Esophagus squamous epithelium (tissue), 5 donors: ENCODE data around the gene RELN. TPM values are rescaled to one million over a fixed set of nuclear protein-coding genes. Genes with fewer than 3 reads are reported as not detected.

Source experiments
- DNase-seq: peaks from one replicate; lab custom pipeline; 2025; lab: John Stamatoyannopoulos, UW
- H3K27ac ChIP-seq, 4 donors: fragments of 200-600 bp; sonication (generic); one replicate each; pipeline ENCODE4 v1.5.1; 2016 to 2019; ENCODE audit warnings: mild to moderate bottlenecking in 1 of 4
- H3K27me3 ChIP-seq, 4 donors: fragments of 200-600 bp; sonication (generic); 1 replicate in 3 of 4; 2 replicates in 1 of 4; pipeline versions ENCODE4 v1.5.1 to v1.6.0; 2017 to 2021; ENCODE audit warnings: antibody characterized with exemption in 1 of 4
- H3K36me3 ChIP-seq, 3 donors: fragments of 200-600 bp; sonication (generic); one replicate each; pipeline ENCODE4 v1.5.1; 2016 to 2019
- H3K4me1 ChIP-seq, 3 donors: fragments of 200-600 bp; sonication (generic); one replicate each; pipeline ENCODE4 v1.5.1; 2017 to 2019
- H3K4me3 ChIP-seq, 4 donors: fragments of 200-600 bp; sonication (generic); 1 replicate in 3 of 4; 2 replicates in 1 of 4; pipeline ENCODE4 v1.5.1; 2016 to 2019; ENCODE audit warnings: mild to moderate bottlenecking in 2 of 4, moderate library complexity in 1 of 4
- H3K9me3 ChIP-seq, 3 donors: fragments of 200-600 bp; sonication (generic); one replicate each; pipeline ENCODE4 v1.5.1; 2016 to 2019
- POLR2A ChIP-seq, 4 donors: fragments of 450-650 bp; IDR thresholded peaks; one replicate each; pipeline ENCODE4 v1.6.1; 2017; ENCODE audit warnings: antibody characterized with exemption in 4 of 4, mild to moderate bottlenecking in 4 of 4, moderate library complexity in 3 of 4
- WGBS, 2 donors: methylation state at CpG; one replicate each; pipeline ENCODE4 v1.1.5; 2018; 5-methylcytosine and 5-hydroxymethylcytosine counted together
- intact Hi-C: fragments of 100-400 bp; cut with DNase I; formaldehyde crosslinking; loops from one replicate; pipeline ENCODE4 v1.15.0; 2022
- total RNA-seq, 4 donors: library from RNA; depleted of rRNA; stranded (reverse); fragments of >200 nt; gene quantifications; one replicate each; pipeline ENCODE4 v1.1.0, GENCODE V29; 2016
- TF ChIP-seq, protein P1 (sequence below), 6 experiments: fragments of 450-650 bp in 4 of 6; fragments of 200-600 bp in 2 of 6; sonication (generic) in 2 of 6; IDR thresholded peaks; one replicate each; pipeline ENCODE4 v1.5.1; 2016 to 2019; ENCODE audit warnings: antibody characterized with exemption in 6 of 6, mild to moderate bottlenecking in 4 of 6, moderate library complexity in 4 of 6
- donor health status: DM: yes; HTN: yes; CAD: no.

RELN gene
- total RNA-seq, 4 donors from 2014 or later = 0.68 to 6.5 (median 1.00) TPM

DNA sequence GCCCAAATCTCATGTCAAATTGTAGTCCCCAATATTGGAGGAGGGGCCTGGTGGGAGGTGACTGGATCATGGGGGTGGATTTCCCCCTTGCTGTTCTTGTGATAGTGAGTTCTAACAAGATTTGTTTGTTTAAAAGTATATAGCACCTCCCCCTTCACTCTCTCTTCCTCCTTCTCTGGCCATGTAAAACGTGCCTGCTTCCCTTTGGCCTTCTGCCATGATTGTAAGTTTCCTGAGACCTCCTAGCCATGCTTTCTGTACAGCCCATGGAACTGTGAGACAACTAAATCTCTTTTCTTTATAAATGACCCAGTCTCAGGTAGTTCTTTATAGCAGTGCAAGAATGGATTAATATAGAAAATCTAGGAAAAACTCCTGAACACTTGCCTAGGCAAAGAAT is 341.3 kb downstream of the RELN start:
- no peaks in the 10 kb centered on the region for H3K36me3 ChIP-seq
- no peak for DNase-seq
- H3K27ac ChIP-seq = no peak overlapping the region
- H3K9me3 ChIP-seq = peaks cover 0 to 11% (median 0%) of the 10 kb centered on the region in 3 donors
- H3K4me1 ChIP-seq = no peaks in the 10 kb centered on the region
- intact Hi-C loops = no loop called here
- H3K4me3 ChIP-seq = no peak overlapping the region
- 5 to 7% methylated on average over 1 of the region's 1 CpG for WGBS, 2 donors
- H3K27me3 ChIP-seq = no peaks in the 10 kb centered on the region
- TF ChIP-seq POLR2A (IDR thresholded peaks at IDR 0.05) = no peak

DNA sequence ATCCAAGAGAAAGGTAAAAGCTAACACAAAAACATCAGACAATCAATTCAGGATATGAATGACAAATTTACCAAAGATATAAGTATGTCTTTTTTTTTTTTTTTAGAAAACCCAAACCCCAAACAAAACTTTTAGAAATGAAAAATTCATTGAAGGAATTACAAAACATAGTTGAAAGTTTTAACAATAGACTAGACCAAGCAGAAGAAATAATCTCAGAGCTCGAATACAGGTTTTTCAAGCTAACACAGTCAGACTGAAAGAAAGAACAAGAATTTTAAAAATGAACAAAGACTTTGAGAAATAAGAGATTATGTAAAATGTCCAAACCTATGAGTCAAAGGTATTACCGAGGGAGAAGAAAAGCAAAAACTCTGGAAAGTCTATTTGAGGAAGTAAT is 345.1 kb downstream of the RELN start:
- TF ChIP-seq POLR2A (IDR thresholded peaks at IDR 0.05) = no peak

DNA sequence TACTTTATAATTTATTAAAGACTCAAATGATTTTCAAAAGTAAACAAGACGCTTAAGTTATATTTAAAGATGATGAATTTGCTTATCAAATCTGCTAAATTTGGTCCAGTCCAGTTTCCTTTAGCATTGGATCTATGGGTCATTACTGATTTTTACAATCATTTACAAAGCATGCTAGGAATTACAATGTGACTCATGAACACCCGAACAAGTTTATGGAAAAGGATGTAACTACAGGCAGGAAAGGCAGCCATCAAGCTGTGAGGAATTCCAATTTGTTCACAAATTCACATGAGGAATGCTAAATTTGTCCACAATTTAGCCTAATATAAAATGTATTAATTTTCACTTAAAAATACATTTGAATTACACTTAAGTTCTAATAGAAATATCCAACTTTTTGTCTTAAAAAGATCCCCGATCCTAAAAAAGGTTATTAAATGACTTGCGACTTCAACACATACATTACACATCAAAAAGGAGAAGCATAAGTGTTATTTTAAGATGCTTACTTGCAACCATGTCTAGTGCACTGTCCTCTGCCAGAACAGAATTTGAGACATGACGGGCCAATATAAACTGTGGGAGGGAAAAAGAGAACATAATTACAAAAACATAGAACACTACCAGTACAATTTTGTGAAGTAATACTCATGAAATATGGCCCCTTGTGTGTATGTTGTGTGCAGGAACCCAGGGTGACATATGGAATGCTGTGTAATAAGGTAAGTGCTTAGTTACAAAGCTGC is 349.3 kb downstream of the RELN start:
- no peak for TF ChIP-seq POLR2A (IDR thresholded peaks at IDR 0.05)
- TF ChIP-seq, protein P1, sequence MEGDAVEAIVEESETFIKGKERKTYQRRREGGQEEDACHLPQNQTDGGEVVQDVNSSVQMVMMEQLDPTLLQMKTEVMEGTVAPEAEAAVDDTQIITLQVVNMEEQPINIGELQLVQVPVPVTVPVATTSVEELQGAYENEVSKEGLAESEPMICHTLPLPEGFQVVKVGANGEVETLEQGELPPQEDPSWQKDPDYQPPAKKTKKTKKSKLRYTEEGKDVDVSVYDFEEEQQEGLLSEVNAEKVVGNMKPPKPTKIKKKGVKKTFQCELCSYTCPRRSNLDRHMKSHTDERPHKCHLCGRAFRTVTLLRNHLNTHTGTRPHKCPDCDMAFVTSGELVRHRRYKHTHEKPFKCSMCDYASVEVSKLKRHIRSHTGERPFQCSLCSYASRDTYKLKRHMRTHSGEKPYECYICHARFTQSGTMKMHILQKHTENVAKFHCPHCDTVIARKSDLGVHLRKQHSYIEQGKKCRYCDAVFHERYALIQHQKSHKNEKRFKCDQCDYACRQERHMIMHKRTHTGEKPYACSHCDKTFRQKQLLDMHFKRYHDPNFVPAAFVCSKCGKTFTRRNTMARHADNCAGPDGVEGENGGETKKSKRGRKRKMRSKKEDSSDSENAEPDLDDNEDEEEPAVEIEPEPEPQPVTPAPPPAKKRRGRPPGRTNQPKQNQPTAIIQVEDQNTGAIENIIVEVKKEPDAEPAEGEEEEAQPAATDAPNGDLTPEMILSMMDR (IDR thresholded peaks at IDR 0.05) = no peak
- WGBS, 2 donors = 67 to 68% methylated on average over 5 of the region's 5 CpGs
- intact Hi-C loops = no loop called here

More for the DNA sequence above, 345.1 kb downstream of the RELN start:
- no peaks in the 10 kb centered on the region for H3K36me3 ChIP-seq
- H3K27ac ChIP-seq = no peak overlapping the region
- WGBS, 2 donors = 55 to 67% methylated on average over 2 of the region's 2 CpGs
- H3K4me1 ChIP-seq = no peaks in the 10 kb centered on the region
- peaks cover 0 to 11% (median 0%) of the 10 kb centered on the region in 3 donors for H3K9me3 ChIP-seq
- H3K4me3 ChIP-seq = no peak overlapping the region
- DNase-seq = no peak
- H3K27me3 ChIP-seq = no peaks in the 10 kb centered on the region
- intact Hi-C loops = no loop called here

DNA sequence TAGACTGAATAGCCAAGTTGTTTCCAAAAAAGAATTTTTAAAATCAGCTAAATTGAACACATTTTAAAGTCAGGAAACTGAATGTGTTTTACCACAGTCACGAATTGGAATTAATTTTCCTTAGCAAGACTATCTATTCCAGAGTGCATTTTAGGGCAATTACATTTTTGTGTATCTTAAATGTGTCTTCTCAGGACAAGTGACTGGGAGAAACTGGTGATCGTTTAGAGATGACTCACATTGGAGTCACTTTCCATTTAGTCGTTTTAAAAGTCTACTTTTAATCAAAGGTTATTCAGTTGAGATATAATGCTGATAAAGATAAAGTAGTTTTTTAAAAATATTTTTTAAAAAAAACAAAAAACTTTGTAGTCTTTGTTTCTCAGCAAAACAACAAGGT is 351.7 kb downstream of the RELN start:
- no peaks in the 10 kb centered on the region for H3K27me3 ChIP-seq
- intact Hi-C loops = no loop called here
- H3K36me3 ChIP-seq = no peaks in the 10 kb centered on the region
- no peaks in the 10 kb centered on the region for H3K4me1 ChIP-seq
- no peak overlapping the region for H3K4me3 ChIP-seq
- WGBS, 2 donors = 39 to 40% methylated on average over 3 of the region's 3 CpGs
- no peak for TF ChIP-seq POLR2A (IDR thresholded peaks at IDR 0.05)
- TF ChIP-seq, protein P1 (IDR thresholded peaks at IDR 0.05) = no peak
- no peak for DNase-seq
- no peak overlapping the region for H3K27ac ChIP-seq
- no peaks in the 10 kb centered on the region for H3K9me3 ChIP-seq

More for the DNA sequence above, 349.3 kb downstream of the RELN start:
- Histone ChIP-seq H3K9me3 (no peaks in the 10 kb centered on the region), H3K4me3 (no peak overlapping the region), H3K27ac (no peak overlapping the region), H3K27me3 (no peaks in the 10 kb centered on the region), H3K4me1 (no peaks in the 10 kb centered on the region), H3K36me3 (no peaks in the 10 kb centered on the region)
- DNase-seq = no peak

DNA sequence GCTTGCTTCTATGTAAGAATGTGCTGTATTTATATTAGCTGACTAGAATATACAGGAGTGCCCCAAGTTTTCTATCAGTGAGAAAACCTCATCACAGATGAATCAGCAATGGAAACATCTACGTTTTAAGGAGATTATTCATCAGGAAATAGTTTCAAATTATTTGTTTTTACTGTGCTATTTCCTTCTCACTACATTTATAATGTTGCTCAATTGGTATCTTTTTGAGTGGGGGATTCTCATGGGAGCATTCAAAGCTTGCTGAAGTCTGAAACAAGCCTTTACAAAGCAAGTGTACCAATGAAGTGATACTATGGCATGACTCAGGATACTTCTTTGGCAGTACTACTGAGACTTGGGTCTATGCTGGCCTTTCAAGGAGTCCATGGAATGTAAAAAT is 352.4 kb downstream of the RELN start:
- H3K27me3 ChIP-seq = no peaks in the 10 kb centered on the region
- no peaks in the 10 kb centered on the region for H3K4me1 ChIP-seq
- TF ChIP-seq, protein P1 (IDR thresholded peaks at IDR 0.05) = no peak
- no peak for TF ChIP-seq POLR2A (IDR thresholded peaks at IDR 0.05)
- H3K36me3 ChIP-seq = no peaks in the 10 kb centered on the region
- H3K27ac ChIP-seq = no peak overlapping the region
- WGBS, 2 donors = 0 to 17% methylated on average over 1 of the region's 1 CpG
- intact Hi-C loops = no loop called here
- DNase-seq = no peak
- H3K9me3 ChIP-seq = no peaks in the 10 kb centered on the region
- no peak overlapping the region for H3K4me3 ChIP-seq

DNA sequence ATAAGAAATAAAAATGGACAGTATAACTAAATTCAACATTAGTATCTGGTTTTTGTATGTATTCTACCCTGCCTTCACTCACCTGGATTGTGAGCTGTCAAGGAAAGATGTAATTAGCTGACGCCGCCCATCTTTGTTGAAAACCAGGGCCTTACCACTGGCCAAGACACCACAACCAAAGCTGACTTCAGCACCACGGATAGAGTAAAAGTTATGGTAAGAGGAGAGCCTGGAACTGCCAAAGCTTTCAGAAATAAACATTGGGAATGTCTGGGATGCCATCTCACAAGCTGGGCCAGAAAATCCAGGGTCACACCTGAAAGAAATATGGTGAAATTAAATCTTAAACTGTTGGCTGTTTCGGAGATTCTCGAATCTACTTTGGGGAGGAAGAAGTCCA is 353.3 kb downstream of the RELN start:
- DNase-seq = no peak
- Histone ChIP-seq H3K27ac (no peak overlapping the region), H3K36me3 (no peaks in the 10 kb centered on the region), H3K9me3 (no peaks in the 10 kb centered on the region), H3K4me1 (no peaks in the 10 kb centered on the region), H3K27me3 (no peaks in the 10 kb centered on the region), H3K4me3 (no peak overlapping the region)
- TF ChIP-seq, protein P1 (IDR thresholded peaks at IDR 0.05) = no peak
- TF ChIP-seq POLR2A (IDR thresholded peaks at IDR 0.05) = no peak
- intact Hi-C loops = no loop called here
- WGBS, 2 donors = 56 to 62% methylated on average over 5 of the region's 5 CpGs
